IPS-18c (cell line): ENCODE data around the gene NRAS.
"Not testable (repeated sequence)": the region's sequence is repeated elsewhere in the genome, so short reads cannot be mapped to it uniquely, and the experiment has no call there.

Experiments used
- H3K4me3 ChIP-seq: 2 replicates; pipeline ENCODE4 v1.7.0; 2013; ENCODE audit warnings: low read depth, mild to moderate bottlenecking, low read length, moderate library complexity; ENCODE audit not compliant: insufficient read depth
- H3K9me3 ChIP-seq: one replicate; pipeline ENCODE4 v1.6.1; 2013; ENCODE audit warnings: mild to moderate bottlenecking, low read length, moderate library complexity; ENCODE audit not compliant: control insufficient read depth, insufficient read depth

NRAS gene

DNA sequence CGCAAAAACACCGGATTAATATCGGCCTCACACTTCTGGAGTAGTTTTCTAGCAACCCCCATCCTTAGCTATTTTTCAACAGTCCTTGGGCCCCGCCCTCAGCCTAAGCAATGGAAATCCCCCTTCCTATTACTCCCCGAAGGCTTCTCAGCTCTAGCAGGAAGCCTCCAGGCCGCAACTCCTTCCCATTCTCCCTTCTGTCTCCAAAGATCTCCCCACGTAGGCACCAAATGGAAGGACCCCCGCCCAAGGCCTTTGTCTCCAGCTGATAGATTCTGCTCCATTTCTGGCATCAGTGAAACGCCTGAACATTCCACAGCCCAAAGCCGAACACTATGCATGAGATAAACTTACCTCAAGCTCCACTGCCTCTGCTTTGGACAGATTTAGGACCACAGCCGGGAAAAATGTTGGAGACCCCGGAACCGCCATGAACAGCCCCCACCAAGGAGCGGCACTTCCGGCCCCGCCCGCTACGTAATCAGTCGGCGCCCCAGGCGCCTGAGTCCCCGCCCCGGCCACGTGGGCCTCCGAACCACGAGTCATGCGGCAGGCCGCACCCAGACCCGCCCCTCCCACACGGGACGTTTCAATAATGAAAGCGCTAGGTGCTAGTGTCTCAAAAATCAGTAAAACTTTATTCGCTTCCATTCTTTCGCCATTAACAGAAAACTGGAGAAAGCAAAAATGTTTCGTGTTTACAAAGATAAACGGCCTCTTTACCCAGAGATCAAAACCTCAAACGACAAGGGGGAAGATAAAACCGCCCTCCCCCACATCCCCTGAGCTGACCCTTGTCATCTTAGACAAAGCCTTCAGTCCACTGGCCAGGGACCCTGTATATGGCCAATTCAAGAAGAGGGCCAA, at the start of gene NRAS:
Gene NRAS (minus strand): TSS at position 468 of the 867 bp plus-strand sequence. CDS start 611 bp downstream, outside the sequence.
- Histone ChIP-seq H3K4me3 (peak within 1 kb of the TSS; percentile 80), H3K9me3 (no peaks in the 10 kb centered on the region)

DNA sequence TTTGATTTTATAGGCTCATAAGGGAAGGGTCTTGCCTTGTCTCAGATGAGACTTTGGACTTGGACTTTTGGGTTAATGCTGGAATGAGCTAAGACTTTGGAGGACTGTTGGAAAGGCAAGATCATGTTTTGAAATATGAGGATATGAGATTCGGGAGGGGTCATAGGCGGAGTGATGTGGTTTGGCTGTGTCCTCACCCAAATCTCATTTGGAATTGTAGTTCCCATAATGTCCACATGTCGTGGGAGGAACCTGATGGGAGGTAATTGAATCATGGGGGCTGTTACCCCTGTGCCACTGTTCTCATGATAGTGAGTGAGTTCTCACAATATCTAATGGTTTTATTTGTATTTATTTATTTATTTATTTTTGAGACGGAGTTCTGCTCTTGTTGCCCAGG, 48.1 kb upstream of the NRAS start:
- no peak overlapping the region for H3K4me3 ChIP-seq

DNA sequence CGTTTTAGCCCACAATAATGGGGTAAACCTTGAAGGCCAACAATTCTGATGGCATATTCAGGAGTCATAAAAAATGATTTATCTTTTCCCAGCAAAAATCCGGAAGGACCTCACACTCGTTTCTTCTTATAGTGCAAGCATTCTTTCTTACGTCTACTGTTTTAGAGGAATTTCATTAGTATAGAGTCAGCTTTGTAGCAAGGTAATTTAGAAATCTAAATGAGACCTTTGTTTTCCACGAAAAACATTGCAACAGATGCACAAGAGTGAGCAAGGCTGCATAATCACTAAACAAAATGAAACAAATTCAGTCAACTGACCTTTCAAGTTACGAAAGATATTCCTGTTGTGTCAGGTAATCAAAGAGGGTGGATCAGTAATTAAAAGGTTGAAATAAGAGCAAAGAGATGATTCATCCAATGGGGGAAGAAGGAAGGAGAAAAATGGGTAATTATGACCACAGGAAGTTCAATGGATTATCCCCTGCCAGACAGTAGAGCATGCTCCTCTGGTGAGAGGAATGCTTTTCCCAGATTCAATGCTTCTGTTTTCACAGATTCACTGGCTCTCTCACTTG, 41.8 kb upstream of the NRAS start:
- H3K9me3 ChIP-seq: no peaks in the 10 kb centered on the region
- H3K4me3 ChIP-seq: no peak overlapping the region

More for the DNA sequence above, 48.1 kb upstream of the NRAS start:
- H3K9me3 ChIP-seq: no peaks in the 10 kb centered on the region

DNA sequence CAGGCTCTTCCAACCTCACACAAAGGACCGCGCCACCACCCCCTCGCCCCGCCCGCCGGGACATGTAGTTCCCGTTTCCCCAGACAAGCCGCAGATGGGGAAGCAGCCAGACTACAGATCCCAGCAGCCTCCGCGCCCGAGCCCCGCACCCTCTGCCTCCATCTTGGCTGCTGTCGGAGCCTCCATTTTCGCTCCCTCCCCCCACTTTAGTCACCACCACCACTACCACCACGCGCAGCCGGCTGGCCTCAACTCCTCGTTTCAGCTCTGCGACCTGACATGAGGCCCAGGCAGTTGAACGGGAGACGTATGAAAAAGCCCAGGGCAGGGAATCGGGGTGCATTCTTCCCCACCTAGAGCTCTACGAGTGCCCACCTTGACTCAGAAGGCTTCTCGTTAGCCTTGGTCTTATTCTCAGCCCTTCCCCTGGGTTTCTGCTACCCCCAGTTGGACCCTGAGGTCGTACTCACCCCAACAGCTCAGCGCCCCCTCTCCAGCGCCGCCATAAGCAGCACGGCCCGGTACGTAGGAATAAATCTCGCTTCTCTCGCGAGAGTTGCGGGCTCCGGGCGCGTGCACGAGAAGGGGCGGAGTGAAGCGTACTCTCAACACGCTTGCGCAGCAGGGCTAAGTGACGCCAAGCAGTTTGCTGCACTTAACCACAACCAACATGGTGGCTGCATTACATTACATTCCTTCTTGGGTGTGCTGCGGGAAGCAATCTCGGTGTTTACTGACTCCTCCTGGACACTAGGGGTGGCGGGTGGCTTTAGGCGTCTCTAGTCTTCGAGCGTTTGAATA, 41.1 kb upstream of the NRAS start, which contains the start of gene CSDE1:
Gene CSDE1 (minus strand): TSS at position 530 of the 801 bp plus-strand sequence. CDS start 18,094 bp downstream, outside the sequence.
- H3K4me3 ChIP-seq: peak within 1 kb of the TSS; percentile 100

DNA sequence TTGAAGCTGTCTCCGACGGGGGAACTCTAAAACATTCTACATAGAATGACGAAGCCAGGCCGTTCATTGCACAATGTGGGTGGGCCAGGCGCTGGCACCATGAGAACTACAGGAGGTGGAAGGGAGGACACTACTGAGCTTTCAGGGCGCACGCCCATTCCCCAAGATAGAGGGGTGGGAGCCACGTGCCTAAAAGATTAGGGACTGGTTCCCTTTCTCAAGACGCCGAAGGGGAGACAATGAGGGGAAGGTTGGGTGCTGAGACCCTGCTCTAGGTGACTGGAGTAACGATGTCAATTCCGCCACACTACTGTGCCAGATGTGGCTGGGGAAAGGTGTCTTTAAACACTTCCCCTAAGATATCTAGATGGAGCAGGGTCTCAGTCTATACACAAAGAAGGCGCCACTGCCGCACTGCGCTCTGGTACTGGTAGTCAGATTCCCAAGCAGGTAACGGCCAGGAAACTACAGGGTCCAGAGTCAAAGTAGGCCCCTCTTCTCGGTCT, 40.4 kb upstream of the NRAS start:
- Histone ChIP-seq H3K9me3 (no peaks in the 10 kb centered on the region), H3K4me3 (peak overlapping the region; percentile 100)

More for the DNA sequence above, 41.1 kb upstream of the NRAS start, which contains the start of gene CSDE1:
- H3K9me3 ChIP-seq: no peaks in the 10 kb centered on the region

DNA sequence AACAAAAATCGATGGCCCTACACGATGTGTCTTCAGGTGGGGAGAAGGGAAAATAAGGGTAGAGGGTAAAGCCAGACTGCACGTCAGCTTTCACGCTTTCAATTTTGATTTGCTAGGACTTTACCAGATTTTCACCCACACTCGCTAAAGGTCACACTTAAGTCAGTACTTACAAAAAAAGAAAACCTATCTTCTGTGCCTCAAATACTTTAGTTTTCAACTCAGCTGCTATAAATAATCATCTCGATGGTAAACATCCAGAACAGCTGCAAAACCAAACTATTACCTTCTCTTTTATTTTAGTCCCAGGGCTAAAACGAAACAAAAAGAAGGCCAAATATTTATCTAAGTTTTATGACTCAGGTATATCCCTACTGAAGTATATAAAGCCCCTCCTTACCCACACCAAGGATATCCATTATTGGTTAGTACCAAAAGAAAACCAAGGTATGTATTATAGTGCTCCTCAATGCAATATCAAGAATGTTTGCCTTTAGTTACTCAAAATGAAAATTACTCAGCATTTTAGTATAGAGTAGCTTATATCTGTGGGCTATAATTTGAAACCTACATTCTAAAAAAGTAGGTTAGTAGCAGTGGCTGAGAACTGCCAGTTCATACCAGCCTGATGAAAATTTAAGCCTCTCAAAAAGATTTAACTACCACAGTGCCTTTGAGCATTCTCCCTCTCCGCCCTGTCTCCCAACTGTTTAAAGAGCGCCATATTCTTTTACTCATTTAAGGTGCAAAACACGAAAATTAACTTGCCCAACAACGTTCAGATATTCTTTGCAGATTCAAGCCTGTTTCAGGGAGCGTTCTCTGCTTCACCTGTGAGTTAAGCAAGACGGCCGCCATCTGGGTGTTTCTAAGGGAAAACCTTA, 39.7 kb upstream of the NRAS start:
- Histone ChIP-seq H3K9me3 (no peaks in the 10 kb centered on the region), H3K4me3 (peak overlapping the region; percentile 100)

DNA sequence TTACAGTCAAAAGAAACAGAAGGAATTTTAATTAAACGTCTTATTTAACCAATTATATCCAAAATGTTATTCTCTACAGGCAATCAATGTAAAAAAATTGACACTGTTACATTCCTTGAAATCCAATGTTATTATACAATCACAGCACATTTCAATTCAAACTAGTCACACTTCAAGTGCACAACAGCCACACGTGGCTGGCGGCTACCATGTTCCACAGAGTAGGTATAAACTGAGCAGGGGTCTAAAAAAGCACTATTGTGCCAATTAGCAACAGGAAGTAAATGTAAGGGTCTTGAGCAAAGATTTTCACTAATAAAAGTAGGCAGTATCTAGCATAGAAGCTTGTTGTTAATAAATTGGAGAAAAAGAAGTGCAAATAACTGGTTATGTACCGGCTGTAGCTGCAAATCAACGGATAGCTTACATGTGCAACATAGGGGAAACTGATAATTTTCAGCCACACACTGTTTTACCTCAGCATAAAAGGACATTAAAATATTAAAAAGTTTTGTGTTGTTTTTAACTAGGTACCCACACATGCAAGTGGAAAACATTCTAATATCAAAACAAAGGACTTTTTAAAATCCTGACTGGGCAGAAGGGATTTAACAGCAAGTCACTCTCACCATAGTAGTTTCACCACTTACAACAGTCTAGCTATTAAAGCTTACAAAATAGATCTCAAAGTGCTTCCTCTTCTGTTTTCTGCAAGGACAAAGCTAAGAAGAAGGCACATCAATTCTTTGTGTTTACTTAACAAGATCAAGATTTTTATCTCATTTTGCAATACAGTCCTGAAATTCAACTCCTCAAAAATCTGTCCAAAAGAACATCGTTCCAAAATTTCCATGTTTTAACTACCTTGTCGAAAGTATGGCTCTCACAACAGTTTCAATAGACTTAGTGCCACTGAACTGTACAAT, 38.7 kb upstream of the NRAS start:
- Histone ChIP-seq H3K4me3 (peak overlapping the region; percentile 22), H3K9me3 (no peaks in the 10 kb centered on the region)

DNA sequence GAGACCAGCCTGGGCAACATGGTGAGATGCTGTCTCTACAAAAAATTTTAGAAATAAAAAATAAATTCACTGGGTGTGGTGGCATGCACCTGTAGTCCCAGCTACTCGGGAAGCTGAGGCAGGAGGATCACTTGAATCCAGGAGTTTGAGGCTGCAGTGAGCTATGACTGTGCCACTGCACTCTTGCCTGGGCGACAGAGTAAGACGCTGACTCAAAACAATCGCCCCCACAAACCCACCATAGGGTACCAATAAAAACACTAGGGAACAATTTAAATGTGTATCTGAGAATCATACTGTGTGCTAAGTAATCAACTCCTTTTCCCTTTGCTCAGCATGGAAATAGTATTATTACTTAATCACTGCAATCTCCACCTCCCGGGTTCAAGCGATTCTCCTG, 37.1 kb upstream of the NRAS start:
- not testable (repeated sequence) for H3K4me3 ChIP-seq, H3K9me3 ChIP-seq

DNA sequence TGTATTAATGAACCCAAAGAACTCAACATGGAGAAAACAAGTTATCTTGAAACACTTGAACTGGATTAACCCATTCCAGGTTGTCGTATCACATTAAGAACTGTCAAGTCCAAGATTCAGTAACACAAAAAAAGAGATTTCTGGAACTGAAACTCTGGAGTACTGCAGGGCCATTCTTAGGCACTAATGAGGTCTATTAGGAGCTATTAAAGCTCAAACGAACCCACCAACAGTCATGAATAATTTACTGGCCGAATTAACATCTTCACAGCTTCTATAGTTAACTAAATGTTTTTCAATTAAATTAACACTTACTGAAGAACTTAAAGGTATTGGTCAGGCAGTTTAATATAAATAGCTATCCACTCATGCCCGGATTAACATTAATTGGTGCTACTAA, 36.6 kb upstream of the NRAS start:
- no peak overlapping the region for H3K4me3 ChIP-seq

DNA sequence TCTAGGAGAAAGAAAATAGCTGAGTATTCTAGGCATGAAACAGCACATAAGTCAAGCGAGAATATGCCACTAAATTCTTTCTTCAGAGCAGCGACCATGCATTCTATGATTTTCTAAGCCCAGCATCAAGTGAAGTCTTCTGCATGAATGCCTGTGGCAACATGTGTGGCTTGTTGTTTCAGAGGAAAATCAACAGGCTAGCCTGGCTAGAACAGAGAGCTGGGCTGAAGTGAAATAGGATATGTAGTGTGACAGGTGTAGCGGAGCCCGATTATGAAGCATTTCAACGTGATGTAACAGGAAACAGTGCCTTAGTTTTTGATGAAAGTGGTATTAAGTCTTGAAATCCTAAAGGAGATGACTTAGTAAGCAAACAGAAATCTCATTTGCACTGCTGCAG, 34.2 kb upstream of the NRAS start:
- Histone ChIP-seq H3K9me3 (no peaks in the 10 kb centered on the region), H3K4me3 (no peak overlapping the region)

More for the DNA sequence above, 36.6 kb upstream of the NRAS start:
- no peaks in the 10 kb centered on the region for H3K9me3 ChIP-seq

DNA sequence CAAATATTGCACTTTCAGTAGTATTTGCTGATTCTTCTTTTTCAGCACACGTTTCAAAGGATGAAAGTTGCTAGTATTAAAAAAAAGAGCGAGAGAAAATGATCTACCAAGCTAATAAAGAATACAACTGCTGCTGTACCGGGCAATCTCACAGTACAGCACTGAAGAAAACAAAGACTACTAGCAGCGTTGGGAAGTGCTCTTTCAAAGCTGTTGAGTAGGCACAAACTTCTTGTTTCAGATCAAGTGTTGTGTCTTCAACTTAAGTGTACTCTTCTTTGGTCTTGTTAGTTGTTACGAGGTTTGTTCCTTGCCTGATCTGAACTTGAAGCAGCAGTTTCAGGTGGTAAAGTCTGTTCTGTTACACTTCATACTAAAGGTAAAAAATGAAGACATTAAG, 33.3 kb upstream of the NRAS start:
- Histone ChIP-seq H3K9me3 (no peaks in the 10 kb centered on the region), H3K4me3 (no peak overlapping the region)

DNA sequence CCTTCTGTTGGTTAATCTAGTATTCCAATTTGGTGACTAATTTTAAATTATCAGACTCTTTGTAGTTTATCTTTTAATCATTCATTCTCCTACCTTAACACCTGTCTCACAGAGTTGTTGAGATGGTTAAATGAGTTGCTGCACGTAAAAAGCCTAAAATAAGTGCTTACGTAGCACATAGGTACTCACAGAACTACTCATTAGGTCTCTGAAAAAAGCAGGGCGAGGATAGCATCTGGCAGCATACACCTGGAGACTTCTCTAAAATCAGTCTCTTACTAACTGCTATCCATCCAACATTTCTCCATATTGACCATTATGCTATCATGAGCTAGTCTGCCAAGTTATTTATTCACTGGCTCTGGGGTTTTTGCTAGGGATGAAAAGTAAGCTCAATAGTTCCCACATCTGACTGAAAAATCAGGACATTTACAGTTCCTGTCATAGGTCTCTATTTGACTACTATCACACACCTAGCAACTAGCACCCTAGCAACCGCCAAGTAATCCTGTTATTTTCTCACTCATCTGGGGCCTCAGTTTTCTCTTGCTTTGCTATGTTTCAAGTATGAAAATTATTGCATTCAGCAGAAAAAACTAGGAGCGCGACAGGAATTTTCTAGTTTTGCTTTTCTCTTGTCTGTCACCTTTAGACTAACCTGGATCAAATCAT, 30.0 kb upstream of the NRAS start:
- no peaks in the 10 kb centered on the region for H3K9me3 ChIP-seq
- no peak overlapping the region for H3K4me3 ChIP-seq

DNA sequence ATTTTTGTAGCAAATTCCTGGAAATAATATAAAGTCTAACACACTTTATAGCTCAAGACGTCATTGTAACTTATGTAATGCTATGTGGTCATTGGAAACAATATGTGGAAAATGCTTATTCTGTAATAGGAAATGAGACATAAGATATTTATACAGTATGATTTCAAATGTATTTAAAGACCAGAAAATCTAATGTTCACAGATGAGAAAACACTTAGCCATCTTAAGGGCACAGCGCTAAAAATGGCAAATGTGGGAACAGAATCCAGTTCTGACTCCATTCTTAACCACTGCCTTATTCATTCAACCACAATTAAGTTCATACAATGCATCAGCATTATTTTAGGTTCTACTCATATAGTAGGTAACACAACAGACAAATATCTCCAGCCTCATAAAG, 28.7 kb upstream of the NRAS start:
- Histone ChIP-seq H3K9me3 (no peaks in the 10 kb centered on the region), H3K4me3 (no peak overlapping the region)

DNA sequence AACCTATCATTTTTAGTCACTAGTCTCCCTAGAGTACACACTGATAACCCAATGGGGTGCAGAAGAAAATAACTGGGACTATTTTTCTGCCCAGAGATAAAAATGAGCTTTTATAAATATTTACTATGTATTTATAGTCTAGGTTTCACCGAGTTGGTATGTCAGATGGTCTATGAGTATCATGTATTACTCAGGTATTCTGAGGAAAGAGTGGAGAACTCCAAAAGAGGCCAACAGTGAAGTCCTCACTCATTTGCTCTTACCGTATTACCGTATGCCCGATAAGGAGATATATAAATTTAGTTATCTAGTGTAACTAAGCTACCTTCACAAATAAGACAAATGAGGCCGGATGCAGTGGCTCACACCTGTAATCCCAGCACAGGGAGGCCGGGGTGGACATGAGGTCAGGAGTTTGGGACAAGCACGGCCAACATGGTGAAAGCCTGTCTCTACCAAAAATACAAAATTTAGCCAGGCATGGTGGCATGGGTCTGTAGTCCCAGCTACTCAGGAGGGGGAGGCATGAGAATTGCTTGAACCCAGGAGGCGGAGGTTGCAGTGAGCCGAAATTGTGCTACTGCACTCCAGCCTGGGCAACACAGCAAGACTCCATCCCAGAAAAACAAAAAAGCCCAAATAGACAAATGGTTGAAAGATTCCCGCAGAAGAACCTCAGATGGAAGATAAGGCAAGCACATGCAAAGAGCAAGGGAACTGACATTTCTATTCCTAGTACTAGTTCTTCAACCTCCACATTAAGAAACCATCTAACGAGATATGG, 25.6 kb upstream of the NRAS start:
- Histone ChIP-seq H3K4me3 (no peak overlapping the region), H3K9me3 (no peaks in the 10 kb centered on the region)

DNA sequence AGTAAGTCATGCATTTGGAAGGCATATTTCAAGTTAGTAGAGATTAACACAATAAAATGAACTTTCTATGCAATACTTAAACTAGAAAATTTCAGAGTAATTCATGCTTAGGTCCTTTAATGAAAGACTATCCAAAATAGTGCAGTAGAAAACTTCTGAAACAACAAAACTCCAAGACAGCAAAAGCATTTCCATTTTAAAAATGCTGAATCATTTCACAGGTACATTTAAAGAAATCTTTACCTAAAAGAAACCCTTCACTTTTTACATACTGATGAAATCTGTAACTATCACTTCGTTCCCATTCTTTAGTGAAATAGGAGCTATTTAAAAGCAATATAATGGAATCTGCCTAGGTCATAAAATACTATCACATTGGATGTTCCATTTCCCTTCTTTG, 23.8 kb upstream of the NRAS start:
- H3K4me3 ChIP-seq: no peak overlapping the region
- no peaks in the 10 kb centered on the region for H3K9me3 ChIP-seq
